Gastrocnemius medialis (tissue), 4 donors: Measurements from ENCODE around the gene LRP5.

ENCODE experiments used
- CTCF ChIP-seq, 5 experiments: fragments of 450-650 bp in 3 of 5; fragments of 200-600 bp in 2 of 5; sonication (generic) in 2 of 5; IDR thresholded peaks in 4 of 5; conservative IDR thresholded peaks in 1 of 5; 1 replicate in 4 of 5; 2 replicates in 1 of 5; pipeline ENCODE4 v1.5.1; 2016 to 2019; ENCODE audit warnings: antibody characterized with exemption in 5 of 5, mild to moderate bottlenecking in 3 of 5, moderate library complexity in 3 of 5
- POLR2A ChIP-seq, 2 donors: fragments of 450-650 bp; IDR thresholded peaks; one replicate each; pipeline ENCODE4 v1.6.1; 2017; ENCODE audit warnings: antibody characterized with exemption in 2 of 2, mild to moderate bottlenecking in 2 of 2, moderate library complexity in 2 of 2

GRCh38 chr11:68454767-68455166 is 142.4 kb downstream of the LRP5 start:
- TF ChIP-seq CTCF (IDR thresholded peaks at IDR 0.05 in 4 of 5, conservative IDR thresholded peaks at IDR 0.05 in 1 of 5) (no peak), POLR2A (IDR thresholded peaks at IDR 0.05) (no peak)
